Activated CD4-positive, alpha-beta T cell treated with anti-CD3 and anti-CD28 coated beads for 1 hour (primary cell): Measurements from ENCODE around the gene USH1G.

ENCODE experiments used
- DNase-seq: peaks from one replicate; pipeline ENCODE4 v3.0.0-alpha.2; 2020

USH1G gene

GRCh38 chr17:74900208-74900607, 22.8 kb downstream of the USH1G start:
- no peak for DNase-seq

GRCh38 chr17:74898376-74898946, 24.6 kb downstream of the USH1G start:
- no peak for DNase-seq

DNA sequence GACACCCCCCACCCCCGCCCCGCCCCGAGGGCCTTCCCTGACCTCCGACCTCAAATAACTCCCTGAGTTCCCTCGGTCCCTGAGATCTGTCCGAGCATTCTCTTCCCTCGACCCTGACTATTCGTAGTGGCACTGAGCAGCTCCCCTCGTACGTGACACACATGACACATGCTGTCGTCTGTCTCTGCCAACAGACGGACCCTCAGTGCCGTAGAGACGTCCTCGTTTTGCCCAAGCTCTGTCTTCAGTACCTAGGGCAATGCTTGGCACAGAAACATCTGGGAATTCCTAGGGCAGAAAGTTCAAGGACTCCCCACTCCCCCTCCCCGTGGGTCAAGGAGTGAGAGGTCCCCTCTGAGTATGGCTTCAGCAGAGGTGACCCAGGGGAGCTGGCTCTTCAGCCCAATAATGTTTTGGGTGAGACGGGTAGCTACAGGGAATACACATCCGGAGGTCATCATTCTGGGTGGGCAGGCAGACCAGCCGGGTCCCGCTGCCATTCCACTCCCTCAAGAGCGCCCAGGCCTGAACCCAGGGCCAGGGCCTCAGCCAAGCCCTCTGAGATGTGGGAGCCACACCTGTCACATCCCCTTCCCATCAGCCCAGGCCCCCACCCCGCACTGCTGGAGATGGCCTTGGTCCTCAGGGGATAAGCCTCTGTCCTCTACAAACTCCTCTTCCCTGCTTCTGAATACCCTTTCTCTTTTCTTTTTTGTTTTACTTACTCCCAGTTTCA, 29.0 kb downstream of the USH1G start:
- no peak for DNase-seq

DNA sequence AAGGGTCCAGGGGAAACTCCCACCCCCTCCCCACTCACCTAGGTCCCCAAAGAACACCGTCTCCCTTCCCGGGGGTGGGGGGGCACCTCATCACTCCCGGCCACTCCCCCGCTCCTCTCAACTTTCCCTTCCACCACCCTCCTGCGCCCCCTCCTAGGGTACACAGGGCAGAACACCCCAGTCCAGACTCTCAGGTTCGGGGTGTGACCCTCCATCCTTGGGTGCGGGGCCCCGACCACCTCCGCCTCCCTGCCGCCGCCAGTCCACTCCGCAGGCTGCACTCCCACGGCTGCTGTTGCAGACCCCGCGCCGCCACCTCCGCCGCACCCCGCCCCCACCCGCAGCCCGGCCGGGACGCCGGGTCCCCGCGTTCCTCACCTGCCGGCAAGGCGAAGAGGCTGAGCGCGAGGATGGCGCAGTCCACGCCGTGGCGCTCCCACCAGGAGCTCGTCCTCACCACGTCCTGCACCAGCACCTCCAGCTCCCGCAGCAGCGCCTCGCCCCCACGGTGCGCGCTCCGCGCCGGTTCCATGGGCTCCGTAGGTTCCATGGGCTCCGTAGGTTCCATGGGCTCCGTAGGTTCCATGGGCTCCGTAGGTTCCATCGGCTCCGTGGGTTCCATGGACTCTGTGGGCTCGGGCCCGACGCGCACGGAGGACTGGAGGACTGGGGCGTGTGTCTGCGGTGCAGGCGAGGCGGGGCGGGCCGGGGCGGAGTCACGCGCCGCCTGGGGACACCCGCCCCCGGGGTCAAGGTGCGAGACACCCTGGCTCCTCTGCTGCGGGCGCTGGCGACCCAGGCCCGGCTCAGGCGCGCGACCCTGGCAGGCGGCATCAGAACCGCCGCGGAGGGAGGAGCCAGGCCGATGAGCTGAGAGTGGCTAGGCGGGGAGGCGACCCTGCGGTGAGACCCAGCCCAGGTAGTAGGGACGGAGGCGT, 29.8 kb downstream of the USH1G start, which contains the start of gene FADS6:
Gene FADS6, minus strand, starts transcription at position 660 of the 938 bp plus-strand sequence. Its CDS starts 38 bp downstream, at position 622.
- no peak for DNase-seq

DNA sequence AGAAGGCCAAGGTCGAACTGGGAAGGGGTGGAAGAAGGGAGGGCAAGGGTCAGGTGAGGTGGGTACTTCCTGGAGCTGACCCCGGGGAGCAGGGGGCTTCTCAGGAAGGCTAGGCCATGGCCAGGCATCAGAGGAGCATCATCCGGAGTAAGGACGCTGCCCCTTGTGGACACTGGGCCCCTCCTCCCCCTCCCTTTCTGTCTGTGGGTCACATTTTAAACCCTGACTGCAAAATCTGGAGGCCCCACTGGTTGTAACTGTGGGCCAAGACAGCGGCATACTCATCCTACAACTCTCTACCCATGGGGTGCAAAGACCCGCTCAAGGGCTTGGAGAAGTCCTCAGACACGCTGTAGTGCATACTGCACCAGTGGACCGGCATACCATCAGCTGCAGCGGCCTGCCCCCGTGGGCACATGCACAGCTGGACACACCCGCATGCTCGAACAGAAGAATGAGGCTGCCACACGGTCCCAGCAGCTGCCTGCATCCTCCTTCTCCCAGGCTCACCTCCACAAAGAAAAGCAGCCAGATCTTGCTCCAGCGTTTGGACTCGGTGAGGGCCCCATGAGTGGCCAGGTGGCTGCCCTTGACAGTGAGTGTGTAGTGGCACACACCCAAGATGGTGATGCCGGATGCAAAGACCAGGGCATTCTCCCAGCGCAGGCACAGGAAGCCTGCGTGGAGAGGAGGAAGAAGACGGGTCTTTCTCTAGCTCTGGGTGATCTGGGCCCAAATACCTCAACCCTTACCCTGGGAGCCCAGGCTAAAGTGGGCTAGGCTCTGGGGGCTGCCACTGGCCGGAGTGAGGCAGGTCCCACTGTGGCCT, 30.8 kb downstream of the USH1G start:
- DNase-seq, result no peak

DNA sequence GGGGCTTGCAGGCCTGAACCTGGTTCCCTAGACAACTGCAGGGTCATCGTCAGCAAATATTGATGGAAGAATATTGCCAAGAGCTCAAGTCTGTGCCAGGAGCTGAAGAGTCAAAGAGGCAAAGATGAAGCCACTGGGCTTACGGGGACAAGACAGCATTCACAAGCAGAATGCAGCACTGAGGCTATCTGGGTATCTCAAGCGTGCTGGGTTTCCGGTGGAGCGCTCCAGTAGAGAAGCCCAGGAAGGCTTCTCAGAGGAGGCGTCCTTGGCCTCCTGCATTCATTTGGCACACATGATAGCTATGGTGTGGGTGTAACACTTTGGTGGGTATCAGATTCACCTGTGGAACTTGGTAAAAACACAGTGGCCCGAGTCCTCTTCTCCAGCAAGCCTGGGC, 32.5 kb downstream of the USH1G start:
- no peak for DNase-seq

- DNase-seq, result no peak
Observed at GRCh38 chr17:74888469-74888868, 34.6 kb downstream of the USH1G start.

- no peak for DNase-seq
Observed at GRCh38 chr17:74883241-74883745, 39.8 kb downstream of the USH1G start.

- no peak for DNase-seq
Observed at GRCh38 chr17:74882517-74883240, 40.4 kb downstream of the USH1G start.

DNA sequence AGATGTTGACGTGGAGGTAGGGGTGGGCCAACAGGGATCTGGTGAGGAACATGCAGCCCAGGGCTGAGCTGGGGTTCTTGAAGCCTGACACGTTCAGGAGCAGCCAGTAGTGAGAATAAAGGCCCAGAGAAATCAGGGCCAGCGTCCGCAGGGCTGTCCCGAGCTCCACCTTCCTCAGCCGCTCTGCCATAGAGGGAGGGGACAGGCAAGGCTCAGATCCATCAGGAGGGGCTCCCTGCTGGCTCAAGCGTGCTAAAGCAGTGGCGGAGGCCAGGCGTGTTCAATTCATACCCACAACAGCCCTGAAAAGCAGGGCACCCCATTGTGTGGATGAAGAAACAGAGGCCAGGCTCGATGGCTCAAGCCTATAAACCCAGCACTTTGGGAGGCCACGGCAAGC, 42.0 kb downstream of the USH1G start:
- no peak for DNase-seq

DNA sequence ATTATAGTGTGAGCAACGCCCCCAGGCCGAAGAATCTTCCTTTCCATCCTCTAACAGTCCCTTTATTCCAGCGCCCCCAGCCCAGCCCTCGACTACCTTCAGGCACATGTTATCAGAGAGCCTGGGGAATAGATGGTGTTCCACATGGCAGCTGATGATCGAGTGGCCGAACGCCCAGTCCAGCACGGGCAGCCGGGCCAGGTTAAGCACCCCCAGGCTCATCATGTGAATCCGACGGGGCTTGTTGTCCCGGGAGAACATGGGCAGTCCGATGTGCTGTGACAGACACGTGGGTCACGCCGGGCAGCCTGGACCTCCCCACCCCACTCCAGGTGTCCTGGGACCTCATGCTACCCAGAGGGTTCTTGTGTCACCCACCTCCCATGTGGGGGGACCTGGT, 43.7 kb downstream of the USH1G start:
- no peak for DNase-seq

GRCh38 chr17:74878658-74879057, 44.4 kb downstream of the USH1G start:
- DNase-seq, result no peak

GRCh38 chr17:74877592-74878548, 45.2 kb downstream of the USH1G start:
- DNase-seq, result no peak

GRCh38 chr17:74875977-74876593, 47.0 kb downstream of the USH1G start:
- DNase-seq, result no peak

DNA sequence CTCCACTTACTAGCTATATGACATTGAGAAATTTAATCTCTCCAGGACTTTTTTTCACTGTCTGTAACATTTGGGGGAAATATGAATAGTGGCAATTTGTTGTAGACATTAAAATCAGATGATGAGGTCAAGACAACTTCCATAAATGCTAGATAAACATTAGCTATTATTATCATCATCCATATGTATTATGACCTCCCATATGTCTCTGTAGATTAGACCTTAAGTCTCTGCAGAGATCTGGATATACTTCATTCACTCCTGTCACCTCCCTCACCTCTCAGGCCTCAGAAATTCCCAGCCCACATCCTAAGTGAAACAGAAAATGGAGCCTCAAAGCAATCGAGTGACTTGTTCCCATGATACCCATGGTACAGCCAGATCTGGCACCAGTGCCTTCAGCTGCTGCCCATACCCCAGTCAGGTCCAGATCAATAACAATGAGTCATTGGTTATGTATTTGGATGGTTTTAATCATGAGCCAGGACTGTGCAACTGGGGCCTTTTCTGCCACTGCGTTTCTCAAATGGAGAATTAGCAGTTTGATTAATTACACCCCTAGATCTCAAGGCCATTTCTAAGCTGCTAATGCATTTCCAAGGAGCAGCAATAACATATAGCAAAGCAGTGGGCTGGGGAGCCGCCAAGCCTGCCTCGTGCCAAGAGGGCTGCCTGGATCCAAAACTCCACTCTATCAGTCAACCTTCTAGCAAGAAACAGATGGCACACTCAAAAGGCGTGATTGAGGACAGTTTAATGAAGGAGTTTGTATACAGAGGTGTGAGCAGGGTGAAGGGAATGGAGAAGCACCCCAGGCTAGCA, 47.7 kb downstream of the USH1G start:
- no peak for DNase-seq

- DNase-seq, result no peak
Observed at GRCh38 chr17:74874615-74875037, 48.4 kb downstream of the USH1G start.

GRCh38 chr17:74873874-74874614, 49.0 kb downstream of the USH1G start:
- no peak for DNase-seq
